ENCODE measurements around the gene KNL1.
A peak's percentile ranks its signal among the peaks of the same experiment; 100 is the strongest.

Gene KNL1

DNA sequence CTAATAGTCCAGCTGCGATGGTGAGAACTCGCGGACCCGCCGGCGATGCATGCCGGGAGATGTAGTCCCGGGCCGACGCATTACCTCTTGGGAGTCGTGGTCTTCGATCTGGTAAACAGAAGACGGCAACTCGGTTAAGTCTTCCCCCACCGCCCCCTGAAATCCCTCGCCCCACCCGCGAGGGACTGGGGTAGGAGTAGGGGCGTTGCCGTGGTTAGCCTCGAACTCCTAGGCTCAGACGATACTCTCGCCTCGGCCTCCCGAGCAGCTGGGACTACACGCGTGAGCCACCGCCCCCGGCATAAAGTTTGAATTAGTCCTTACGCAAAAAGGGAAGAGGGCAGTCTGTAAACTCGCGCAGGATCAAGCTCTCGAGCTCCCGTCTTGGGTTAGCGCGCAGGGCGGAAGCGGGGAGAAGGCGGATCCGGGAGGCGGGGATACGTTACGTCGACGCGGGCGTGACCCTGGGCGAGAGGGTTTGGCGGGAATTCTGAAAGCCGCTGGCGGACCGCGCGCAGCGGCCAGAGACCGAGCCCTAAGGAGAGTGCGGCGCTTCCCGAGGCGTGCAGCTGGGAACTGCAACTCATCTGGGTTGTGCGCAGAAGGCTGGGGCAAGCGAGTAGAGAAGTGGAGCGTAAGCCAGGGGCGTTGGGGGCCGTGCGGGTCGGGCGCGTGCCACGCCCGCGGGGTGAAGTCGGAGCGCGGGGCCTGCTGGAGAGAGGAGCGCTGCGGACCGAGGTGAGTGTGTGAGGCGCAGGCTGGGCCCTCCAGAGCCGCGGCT lies 100.8 kb downstream of the KNL1 start, which contains the start of gene RAD51:
Gene RAD51, plus strand, starts transcription at position 487 of the 781 bp plus-strand sequence. CDS start 3,585 bp downstream, outside the sequence.
- TF ChIP-seq, protein P1, sequence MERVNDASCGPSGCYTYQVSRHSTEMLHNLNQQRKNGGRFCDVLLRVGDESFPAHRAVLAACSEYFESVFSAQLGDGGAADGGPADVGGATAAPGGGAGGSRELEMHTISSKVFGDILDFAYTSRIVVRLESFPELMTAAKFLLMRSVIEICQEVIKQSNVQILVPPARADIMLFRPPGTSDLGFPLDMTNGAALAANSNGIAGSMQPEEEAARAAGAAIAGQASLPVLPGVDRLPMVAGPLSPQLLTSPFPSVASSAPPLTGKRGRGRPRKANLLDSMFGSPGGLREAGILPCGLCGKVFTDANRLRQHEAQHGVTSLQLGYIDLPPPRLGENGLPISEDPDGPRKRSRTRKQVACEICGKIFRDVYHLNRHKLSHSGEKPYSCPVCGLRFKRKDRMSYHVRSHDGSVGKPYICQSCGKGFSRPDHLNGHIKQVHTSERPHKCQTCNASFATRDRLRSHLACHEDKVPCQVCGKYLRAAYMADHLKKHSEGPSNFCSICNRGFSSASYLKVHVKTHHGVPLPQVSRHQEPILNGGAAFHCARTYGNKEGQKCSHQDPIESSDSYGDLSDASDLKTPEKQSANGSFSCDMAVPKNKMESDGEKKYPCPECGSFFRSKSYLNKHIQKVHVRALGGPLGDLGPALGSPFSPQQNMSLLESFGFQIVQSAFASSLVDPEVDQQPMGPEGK (CRISPR knock-in tag; IDR thresholded peaks at IDR 0.05; ENCODE audit: borderline replicate concordance) = 0 out of 2 replicates have a peak, but pooled peaks have one; percentile 45
- TF ChIP-seq GLIS3 (CRISPR knock-in tag; IDR thresholded peaks at IDR 0.05) = no peak
- ATAC-seq = peak; percentile 96

DNA sequence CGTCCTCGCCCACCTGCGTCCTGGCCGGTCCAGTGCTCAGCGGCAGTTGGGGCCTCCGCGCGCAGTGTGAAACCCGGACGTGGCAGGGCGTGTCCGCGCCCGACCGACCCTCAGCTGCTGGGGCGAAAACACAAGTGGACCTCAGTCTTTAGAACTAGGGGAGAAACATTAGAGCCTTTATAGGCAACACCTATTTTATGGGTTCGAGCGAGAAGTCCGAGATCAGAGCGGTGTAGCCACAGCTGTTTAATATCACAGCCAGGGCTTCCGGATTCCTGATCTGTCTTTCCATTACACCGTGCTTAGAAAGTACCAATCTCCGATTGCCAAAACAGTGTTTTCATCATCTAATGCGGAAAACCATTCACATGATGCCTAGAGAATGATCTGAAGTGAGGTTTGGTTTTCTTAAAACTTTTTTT lies 101.4 kb downstream of the KNL1 start:
- ATAC-seq = peak; percentile 47
- TF ChIP-seq ZNF8 (CRISPR knock-in tag; IDR thresholded peaks at IDR 0.05) = no peak
- TF ChIP-seq ARNTL (CRISPR knock-in tag; IDR thresholded peaks at IDR 0.05; ENCODE audit: borderline replicate concordance, low read depth) = no peak
- TF ChIP-seq BACH2 (CRISPR knock-in tag; IDR thresholded peaks at IDR 0.05; ENCODE audit: borderline replicate concordance) = no peak
- no peak for TF ChIP-seq OSR1 (CRISPR knock-in tag; IDR thresholded peaks at IDR 0.05)
- no peak for TF ChIP-seq GLIS3 (CRISPR knock-in tag; IDR thresholded peaks at IDR 0.05)
- TF ChIP-seq SNAI2 (CRISPR knock-in tag; IDR thresholded peaks at IDR 0.05) = no peak
- TF ChIP-seq ZFP3 (CRISPR knock-in tag; IDR thresholded peaks at IDR 0.05) = no peak
- TF ChIP-seq, protein P2, sequence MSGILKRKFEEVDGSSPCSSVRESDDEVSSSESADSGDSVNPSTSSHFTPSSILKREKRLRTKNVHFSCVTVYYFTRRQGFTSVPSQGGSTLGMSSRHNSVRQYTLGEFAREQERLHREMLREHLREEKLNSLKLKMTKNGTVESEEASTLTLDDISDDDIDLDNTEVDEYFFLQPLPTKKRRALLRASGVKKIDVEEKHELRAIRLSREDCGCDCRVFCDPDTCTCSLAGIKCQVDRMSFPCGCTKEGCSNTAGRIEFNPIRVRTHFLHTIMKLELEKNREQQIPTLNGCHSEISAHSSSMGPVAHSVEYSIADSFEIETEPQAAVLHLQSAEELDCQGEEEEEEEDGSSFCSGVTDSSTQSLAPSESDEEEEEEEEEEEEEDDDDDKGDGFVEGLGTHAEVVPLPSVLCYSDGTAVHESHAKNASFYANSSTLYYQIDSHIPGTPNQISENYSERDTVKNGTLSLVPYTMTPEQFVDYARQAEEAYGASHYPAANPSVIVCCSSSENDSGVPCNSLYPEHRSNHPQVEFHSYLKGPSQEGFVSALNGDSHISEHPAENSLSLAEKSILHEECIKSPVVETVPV (CRISPR knock-in tag; IDR thresholded peaks at IDR 0.05) = no peak
- TF ChIP-seq, protein P1 (CRISPR knock-in tag; IDR thresholded peaks at IDR 0.05; ENCODE audit: borderline replicate concordance) = no peak
- TF ChIP-seq, protein P3, sequence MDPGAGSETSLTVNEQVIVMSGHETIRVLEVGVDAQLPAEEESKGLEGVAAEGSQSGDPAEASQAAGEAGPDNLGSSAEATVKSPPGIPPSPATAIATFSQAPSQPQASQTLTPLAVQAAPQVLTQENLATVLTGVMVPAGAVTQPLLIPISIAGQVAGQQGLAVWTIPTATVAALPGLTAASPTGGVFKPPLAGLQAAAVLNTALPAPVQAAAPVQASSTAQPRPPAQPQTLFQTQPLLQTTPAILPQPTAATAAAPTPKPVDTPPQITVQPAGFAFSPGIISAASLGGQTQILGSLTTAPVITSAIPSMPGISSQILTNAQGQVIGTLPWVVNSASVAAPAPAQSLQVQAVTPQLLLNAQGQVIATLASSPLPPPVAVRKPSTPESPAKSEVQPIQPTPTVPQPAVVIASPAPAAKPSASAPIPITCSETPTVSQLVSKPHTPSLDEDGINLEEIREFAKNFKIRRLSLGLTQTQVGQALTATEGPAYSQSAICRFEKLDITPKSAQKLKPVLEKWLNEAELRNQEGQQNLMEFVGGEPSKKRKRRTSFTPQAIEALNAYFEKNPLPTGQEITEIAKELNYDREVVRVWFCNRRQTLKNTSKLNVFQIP (CRISPR knock-in tag; IDR thresholded peaks at IDR 0.05; ENCODE audit: borderline replicate concordance, low read depth) = no peak
- TF ChIP-seq ESRRG (CRISPR knock-in tag; IDR thresholded peaks at IDR 0.05) = no peak
- no peak for TF ChIP-seq TOX (CRISPR knock-in tag; IDR thresholded peaks at IDR 0.05; ENCODE audit: borderline replicate concordance)
- no peak for TF ChIP-seq ZNF70 (CRISPR knock-in tag; IDR thresholded peaks at IDR 0.05)
- TF ChIP-seq, protein P4, sequence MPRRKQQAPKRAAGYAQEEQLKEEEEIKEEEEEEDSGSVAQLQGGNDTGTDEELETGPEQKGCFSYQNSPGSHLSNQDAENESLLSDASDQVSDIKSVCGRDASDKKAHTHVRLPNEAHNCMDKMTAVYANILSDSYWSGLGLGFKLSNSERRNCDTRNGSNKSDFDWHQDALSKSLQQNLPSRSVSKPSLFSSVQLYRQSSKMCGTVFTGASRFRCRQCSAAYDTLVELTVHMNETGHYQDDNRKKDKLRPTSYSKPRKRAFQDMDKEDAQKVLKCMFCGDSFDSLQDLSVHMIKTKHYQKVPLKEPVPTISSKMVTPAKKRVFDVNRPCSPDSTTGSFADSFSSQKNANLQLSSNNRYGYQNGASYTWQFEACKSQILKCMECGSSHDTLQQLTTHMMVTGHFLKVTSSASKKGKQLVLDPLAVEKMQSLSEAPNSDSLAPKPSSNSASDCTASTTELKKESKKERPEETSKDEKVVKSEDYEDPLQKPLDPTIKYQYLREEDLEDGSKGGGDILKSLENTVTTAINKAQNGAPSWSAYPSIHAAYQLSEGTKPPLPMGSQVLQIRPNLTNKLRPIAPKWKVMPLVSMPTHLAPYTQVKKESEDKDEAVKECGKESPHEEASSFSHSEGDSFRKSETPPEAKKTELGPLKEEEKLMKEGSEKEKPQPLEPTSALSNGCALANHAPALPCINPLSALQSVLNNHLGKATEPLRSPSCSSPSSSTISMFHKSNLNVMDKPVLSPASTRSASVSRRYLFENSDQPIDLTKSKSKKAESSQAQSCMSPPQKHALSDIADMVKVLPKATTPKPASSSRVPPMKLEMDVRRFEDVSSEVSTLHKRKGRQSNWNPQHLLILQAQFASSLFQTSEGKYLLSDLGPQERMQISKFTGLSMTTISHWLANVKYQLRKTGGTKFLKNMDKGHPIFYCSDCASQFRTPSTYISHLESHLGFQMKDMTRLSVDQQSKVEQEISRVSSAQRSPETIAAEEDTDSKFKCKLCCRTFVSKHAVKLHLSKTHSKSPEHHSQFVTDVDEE (CRISPR knock-in tag; IDR thresholded peaks at IDR 0.05) = no peak

DNA sequence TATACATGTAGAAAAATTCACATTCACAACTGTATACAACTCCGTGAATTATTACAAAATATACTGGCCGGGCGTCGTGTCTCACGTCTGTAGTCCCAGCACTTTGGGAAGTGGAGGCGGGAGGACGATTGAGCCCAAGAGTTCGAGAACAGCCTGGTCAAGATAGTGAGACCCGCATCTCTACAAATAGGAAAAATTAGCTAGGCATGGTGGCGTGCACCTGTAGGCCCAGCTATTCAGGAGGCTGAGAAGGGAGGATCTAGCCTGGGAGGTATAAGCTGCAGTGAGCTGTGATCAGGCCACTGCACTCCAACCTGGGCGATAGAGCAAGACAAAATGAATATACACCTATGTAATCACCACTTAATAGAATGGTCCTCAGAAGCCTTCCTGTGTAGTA lies 102.2 kb downstream of the KNL1 start:
- no peak for ATAC-seq
- TF ChIP-seq TCF4 (CRISPR knock-in tag; IDR thresholded peaks at IDR 0.05; ENCODE audit: borderline replicate concordance) (no peak), ZFP3 (CRISPR knock-in tag; IDR thresholded peaks at IDR 0.05) (no peak), BACH2 (CRISPR knock-in tag; IDR thresholded peaks at IDR 0.05; ENCODE audit: borderline replicate concordance) (no peak), ZNF8 (CRISPR knock-in tag; IDR thresholded peaks at IDR 0.05) (no peak), PPARA (CRISPR knock-in tag; IDR thresholded peaks at IDR 0.05; ENCODE audit: borderline replicate concordance) (no peak), GLIS3 (CRISPR knock-in tag; IDR thresholded peaks at IDR 0.05) (no peak), ZNF70 (CRISPR knock-in tag; IDR thresholded peaks at IDR 0.05) (no peak)
- TF ChIP-seq, protein P4 (CRISPR knock-in tag; IDR thresholded peaks at IDR 0.05) = no peak
- TF ChIP-seq, protein P1 (CRISPR knock-in tag; IDR thresholded peaks at IDR 0.05; ENCODE audit: borderline replicate concordance) = no peak
- TF ChIP-seq, protein P2 (CRISPR knock-in tag; IDR thresholded peaks at IDR 0.05) = no peak

All from SK-N-SH treated with all-trans-retinoic acid at 6 μM for 48 hours (cell line).